NCI-H460 (cell line): ENCODE measurements around the gene KRT78. TPM values are rescaled to one million over a fixed set of nuclear protein-coding genes. Genes with fewer than 3 reads are reported as not detected.
"Not testable (repeated sequence)": the region's sequence is repeated elsewhere in the genome, so short reads cannot be mapped to it uniquely, and the experiment has no call there.

Experiments
- DNase-seq: peaks from one replicate; pipeline ENCODE4 v3.0.0-alpha.2; 2016; ENCODE audit warnings: low read depth; ENCODE audit errors: extremely low read depth
- total RNA-seq: library from RNA; depleted of rRNA; stranded (reverse); fragments of >200 nt; shearing (Covaris generic); gene quantifications from 2 replicates; pipeline ENCODE4 v1.2.3, GENCODE V29; 2014

Gene KRT78
- total RNA-seq, 1 experiment from 2014 or later: not detected

DNA sequence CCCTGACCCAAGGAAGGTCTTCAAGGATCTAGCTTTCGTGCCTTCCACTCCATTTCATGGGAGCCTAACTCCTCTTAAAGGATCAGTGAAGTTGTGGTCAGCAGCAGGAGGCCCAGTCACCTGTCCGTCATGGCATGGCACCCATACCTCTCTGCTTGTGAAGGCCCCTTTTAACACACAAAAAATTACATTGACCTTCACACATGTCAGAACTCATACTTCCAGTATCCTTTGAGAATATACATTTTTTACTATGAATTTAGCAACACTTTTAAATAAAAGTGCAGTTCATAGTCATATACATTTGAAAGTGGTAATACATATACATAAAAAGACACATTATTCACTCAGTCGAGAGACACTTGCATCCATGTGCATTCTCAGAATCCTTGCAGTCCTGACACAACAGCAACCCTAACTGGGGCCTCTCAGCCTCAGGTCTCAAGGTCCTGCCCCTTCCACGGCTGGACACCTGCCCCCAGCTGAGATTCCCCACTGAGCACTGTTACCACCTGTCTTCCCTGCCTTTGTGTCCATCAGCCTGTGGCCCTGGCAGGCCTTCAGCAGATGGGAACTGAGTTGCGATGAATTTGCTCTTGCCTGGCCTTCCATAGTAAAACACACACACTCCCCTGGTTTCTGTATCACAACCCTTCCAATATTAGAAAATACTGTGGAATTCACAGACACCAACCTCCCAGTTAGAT, 49.1 kb downstream of the KRT78 start:
- DNase-seq: no peak

DNA sequence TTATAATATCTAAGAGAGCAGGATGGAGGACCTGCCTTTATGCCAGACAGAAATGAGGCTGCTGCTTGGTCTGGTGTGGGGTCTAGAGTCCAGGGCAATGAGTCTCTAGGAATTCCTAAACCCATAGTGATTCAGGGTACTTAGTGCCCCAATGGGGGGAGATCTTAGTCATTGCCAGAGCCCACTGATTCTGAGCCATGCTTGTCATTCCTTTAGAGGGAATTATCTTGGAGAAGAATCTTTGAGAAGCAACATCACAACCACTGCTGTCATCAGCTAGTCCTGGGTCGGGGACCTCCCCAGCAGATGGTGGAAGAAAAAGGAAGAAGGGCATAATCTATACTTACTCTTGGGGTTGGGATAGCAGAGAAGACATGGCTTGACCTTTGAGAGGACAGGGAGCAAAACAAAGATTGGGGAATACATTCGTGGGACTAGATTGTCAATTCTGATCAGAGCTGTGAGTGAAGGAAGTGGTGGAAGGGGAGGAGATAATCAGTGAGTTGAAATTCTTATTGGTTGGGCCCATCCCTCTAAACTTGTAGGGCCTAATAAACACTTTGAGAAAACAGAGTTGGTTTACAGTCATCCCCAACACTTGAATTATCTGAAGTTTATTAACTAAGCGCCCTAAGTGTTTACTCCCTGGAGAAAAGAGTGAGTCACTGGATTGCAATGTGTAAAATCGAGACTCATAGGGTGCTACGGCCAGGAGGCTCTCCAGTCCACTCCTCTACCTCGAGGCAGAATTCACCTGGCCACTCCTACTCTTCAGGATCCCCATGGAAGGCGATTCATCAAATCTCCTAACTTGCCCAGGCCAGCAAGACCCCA, 49.9 kb downstream of the KRT78 start:
- DNase-seq: peak; percentile 36

DNA sequence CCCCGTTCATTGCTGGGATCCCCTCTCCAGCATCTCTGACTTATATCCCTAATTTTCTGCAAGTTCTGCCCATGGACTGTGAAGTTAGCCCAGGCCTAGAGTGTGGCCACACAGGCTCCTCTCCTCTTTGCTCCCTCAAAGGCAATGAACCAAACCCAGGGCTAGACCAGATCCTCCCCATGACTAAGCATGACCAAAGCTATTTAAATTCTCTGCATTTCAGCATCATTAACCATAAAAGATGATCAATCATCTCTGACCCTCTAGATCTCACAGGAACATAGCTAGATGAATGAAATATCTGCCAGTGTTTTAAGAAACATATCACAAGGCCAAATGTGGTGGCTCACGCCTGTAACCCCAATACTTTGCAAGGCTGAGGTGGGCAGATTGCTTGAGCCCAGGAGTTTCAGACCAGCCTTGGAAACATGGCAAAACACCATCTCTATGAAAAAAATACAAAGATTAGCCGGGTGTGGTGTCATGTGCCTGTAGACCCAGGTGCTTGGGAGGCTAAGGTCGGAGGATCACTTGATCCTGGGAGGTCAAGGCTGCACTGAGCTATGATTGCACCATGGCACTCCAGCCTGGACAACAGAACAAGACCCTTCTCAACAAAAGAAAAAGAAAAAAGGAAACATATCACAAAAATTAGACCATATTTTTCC, 50.7 kb downstream of the KRT78 start:
- no peak for DNase-seq

DNA sequence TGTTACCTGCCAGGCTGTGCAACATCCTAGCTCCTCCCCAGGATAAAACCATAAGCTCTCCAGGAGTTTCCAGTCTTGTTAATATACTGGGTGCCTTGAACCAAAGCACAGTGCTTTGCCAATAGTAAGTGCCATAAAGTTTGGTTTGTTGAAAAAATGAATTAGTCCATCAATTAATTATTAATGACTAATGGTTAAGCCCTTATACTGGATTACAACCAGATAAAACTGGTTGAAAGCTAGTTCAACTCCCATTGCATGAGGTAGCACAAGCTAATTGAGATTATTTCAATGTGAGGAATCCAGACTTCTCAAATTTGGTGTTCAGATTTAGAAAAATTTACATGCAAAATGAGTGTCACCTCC, 51.3 kb downstream of the KRT78 start:
- no peak for DNase-seq

DNA sequence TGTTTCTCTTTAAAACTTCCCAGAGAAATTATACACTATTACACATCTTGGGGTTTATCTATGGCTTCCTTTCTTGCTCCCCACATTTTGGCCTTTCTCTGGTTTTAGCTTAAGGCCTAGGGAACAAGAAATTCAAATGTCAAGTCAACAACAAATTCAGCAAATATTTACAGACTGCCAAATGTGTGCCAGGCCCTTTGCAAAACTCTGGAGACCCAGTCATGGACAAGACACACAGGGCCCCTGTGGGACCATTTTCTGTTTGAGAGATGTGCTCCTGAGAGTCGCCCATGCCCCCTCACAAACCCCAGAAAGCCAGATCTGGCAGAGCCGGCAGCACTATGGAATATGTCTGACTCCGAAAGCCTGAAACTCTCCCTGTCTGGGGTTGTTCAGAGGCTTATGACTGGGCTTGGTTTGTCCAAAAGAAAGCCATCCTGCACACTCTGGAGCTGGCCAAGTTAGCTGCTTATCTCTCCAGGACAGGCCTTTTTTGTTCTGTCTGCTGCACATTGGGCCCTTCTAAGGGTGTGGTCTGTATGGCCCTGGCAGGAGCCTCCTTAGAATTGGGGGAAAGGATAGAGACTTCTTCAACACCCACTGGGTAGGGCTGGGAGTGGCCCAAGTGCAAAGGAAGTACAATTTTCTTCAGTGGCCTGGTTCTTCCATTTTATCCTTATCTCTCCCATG, 51.8 kb downstream of the KRT78 start:
- DNase-seq: no peak

DNA sequence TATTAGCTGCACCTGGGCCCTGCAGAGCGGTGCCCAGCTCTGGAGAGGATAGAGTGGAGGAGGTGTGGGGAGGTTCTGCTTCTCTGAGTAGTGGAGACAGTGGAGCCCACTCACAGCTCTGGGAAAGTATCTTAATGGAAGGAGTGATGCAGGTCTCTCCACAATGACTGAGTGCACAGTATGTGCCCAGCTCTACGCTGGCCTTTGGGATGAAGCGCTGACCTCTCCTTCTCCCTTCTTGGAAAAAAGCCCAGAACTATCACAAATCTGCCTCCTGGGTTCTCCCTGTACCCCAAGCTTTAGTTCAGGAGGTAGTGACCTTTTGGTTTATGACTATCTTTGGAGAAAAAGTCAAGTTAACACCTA, 52.4 kb downstream of the KRT78 start:
- no peak for DNase-seq

DNA sequence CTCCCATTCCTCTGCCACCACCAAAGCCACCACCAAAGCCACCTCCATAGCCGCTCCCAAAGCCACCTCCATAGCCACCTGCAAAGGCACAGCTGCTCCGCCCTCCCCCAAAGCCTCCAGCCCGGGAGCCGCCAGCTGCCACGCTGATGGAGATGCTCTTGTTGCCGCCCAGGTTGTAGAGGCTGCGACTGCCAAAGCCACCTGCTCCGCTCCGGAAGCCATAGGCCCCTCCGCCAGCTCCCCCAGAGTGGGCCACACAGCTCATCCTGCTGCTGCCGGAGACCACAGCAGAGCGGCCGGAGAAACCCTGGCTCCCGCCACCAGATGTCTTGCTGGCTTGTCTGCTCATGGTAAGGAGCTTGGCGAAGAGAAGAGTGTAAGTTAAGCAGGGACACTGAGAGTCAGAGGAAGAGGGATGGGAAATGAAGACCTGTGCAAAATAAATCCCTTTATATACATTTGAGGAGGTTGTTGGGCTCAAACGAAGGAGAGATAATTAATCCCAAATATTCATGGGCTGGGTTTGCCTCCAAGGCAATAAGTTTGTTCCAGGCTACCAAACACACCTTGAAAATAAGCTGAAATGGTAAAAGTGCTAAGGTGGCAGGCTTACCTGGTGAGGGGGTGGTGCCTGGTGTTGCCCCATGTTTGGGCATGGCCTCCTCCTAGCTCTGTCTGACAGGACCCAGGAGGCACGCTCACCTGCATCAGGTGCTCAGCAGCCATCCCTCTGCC, 52.9 kb downstream of the KRT78 start, which contains the start of gene KRT3:
Gene KRT3 (minus strand): TSS at position 424 of the 735 bp plus-strand sequence. CDS start 75 bp downstream, at position 349.
- DNase-seq: no peak

DNA sequence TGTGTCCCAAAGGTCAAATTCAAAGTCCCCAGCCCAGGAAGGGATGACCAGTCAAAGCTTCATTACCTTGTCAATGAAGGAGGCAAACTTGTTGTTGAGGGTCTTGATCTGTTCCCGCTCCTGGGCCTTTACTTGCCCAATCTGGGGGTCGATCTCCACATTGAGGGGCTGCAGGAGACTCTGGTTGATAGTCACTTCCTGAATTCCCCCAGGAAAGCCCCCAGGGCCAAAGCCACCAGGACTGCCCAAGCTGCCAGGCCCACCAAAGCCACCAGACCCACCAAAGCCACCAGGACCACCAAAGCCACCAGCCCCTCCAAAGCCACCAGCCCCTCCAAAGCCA, 53.5 kb downstream of the KRT78 start:
- not testable (repeated sequence) for DNase-seq

DNA sequence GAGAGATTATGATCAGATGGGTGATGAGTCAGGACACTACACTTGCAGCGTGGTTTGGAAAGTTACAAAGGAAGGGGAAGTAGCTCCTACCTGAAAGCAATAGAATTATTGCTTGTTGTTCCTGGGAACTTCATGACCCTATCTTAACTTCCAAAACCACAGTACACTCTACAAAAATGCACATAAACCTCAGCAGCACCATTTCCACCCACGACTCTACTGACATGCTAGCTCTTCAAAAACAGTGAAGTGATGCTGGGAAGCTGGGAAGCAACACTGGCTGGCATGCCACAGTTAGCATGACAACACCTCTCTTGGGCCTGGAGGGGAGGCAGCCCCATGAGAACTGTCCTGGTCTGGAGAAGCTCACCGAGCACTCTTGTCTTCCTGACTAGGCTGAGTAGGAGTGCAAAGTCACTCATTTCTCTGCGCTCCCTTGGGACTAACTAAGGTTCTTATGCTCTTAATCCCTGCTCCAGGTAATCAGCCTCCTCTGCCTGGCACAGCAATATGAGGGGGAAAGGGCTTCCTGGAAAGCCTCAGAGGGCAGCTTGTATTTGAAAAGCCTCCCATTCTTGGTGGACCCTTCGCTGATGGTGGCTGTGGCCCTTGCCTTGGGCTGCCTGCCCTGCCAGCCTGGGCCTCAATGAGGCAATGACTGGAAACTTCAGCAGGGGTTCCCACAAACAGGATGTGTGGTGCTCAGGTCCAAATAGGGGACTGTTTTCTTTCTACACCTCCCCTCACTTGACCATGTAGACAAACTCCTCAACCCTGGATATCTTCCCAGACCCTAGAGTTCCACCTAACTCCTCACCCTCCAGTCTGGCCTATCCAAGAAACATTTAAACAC, 54.1 kb downstream of the KRT78 start:
- DNase-seq: no peak

DNA sequence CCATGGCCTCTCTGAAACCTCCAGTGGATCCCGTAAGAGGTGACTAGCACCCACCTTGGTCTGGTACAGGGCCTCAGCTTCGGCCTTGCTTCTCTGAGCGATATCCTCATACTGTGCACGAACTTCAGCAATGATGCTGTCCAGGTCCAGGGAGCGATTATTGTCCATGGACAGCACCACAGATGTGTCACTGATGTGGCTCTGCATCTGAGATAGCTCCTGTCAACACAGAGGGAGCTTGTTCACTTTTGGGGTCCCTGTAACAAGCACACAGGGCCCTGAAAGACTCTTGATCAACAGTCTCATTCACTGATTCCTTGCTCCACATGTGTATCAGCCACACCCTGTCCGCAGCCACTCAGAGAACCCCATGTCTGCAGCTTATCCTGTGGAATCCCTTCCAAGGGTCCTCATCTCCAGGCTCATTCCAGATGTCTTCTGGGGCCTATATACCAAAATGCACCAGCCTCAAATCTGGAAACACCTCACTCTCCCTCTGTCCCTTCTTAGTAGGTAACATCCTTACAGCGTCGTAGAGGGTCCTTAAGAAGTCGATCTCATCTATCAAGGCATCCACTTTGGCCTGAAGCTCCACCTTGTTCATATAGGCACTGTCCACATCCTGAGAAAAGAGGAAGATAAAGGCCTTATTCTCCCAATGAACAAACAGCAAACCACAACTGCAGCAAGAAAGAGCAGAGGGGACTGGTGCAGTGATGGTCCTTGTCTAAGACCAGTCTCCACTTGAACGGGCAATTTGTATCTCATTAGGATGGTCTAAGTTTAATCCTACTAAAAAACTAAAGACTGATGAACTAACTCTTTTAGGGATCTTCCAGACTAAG, 56.4 kb downstream of the KRT78 start:
- DNase-seq: no peak

DNA sequence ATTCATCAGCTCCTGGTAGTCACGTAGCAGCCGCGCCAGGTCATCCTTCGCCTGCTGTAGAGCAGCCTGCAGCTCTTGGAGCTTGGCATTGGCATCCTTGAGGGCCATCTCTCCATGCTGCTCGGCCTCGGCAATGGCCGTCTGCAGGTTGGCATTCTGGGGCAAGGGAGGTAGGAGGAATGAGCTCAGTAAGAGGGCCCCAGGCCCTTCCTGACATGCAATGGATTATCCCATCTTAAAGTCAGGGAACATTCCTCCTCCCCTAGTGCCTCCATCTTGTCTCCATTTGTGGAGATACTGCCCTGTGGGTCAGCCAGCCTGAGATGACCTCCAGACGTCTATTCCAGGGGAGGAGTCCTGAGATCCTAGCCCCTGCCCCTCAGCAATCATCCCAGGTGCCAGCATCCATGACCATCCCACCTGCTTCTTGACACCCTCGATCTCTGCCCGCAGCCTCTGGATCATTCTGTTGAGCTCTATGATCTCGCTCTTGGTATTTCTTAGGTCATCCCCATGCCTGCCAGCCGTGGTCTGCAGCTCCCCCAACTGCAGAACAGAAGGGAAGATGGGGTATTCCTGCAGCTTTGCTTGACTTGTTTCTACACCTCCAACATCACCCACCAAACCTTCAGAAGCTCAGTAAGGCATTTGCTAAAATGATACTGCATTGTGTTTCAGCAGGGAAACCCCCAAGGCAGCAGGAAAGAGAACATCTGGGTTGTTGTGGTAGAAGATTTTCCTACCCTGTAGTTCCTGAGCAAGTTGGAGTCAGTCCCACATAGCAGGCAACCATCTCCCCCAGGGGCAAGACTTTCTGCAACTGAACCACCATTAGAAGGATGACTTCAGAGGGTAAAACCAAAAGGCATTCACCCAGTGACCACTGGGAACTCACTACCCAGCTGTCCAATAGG, 57.3 kb downstream of the KRT78 start:
- no peak for DNase-seq

DNA sequence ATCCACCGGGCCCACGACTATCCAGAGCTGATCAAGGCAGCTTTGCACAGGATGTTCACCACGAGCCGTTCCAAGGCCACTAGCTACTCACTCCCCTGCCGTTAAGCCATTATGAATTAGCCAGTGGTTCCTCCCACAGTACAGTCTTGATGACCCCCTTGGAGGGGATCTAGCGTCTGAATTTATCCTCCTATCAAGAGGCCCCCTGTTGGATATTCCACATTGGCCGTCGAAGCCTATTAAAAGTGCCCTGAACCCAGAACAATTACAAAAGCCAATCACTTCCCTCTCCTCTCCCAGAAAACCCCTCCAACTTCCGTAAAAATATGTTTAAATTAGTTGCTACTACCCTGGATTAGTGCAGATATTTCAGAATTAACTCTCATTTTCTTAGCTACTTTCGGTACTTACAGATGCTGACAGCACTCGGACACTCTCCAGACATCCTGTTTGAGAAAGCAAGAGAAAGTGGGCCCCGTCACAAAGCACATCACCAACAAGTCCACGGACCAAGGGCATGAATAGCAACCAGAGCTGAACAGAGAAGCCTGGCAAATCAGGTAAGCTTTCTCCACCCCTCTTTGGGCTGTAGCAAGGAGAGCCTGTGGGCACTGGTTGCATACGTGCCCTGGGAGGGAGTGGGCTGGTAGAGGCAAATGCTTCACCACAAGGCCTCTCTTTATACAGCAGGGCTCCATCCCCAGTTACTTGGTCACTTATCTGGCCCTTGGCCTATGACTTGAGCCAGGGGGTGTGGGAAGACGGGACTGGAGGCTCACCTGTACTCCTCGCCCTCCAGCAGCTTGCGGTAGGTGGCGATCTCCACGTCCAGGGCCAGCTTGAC, 58.1 kb downstream of the KRT78 start:
- DNase-seq: no peak

DNA sequence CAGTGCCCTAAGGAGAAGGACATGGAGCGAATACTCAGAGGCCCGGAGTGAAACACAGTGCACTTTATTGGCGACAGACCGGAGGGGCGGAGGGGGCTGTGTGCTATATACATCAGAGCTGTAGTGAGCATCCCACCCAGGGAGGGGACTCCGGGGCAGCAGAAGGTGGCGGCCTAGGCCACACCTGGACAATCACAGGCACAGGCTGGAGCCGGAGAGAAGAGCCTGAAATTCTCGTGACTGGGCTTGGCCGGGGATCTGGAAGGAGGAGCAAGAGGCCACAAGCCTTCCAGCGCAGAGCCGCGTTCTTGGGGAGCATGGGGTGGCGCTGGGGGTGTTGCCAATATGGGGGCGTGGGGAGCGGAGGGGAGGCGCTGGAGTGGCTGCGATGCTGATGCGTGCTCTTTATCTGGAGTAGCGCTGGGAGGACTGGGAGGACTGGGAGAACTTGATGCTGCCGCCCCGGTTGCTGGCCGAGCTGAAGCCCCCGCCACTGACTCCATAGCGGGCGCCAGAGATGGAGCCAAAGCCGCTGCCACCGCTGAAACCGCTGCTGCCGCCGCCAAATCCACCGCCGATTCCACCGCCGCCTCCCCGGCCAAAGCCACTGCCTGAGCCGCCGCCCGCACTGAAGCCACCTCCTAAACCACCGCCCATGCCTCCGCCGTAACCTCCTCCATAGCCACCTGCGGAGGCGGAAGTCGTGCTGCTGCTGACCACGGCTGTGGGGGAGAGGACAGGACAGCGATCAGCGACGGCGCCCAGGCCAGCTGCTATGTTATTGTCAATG, 59.0 kb downstream of the KRT78 start:
- no peak for DNase-seq

DNA sequence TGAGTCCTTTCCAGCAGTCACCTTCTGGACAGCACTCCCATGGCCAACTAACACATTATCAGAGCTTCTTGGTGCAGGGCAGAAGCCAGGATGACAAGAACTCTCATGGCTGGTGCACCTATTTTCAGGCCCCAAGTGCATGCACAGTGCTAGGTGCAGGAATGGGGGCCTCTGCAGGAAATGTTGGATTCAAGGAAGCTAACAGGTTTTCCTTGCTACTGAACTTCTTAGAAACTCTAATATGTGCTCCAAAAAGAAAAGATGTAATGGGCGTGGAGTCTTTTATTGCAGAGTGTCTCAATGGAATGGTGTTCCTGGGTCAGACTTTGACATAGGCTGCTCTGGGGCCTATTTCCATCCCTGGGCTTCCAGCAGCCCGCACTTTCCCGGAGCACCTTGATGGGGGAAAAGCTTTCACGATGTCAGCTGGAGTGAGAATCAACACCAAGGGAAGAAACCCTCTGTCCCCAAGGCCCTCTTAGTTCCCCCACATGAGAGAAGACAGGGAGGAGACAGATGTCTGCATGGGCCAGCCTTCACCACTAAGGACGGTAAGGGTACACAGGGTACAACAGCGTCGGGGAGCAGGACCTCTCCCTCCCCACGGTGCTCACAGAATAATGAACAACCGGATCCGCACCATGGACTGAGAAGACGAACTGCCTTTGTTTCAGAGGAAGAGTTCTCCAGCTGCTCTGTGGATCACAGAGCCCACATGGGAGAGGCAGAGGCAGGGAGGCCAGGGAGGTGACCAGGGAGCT, 59.7 kb downstream of the KRT78 start:
- no peak for DNase-seq
